Measurements from ENCODE around the gene MVK.

Gene MVK

DNA sequence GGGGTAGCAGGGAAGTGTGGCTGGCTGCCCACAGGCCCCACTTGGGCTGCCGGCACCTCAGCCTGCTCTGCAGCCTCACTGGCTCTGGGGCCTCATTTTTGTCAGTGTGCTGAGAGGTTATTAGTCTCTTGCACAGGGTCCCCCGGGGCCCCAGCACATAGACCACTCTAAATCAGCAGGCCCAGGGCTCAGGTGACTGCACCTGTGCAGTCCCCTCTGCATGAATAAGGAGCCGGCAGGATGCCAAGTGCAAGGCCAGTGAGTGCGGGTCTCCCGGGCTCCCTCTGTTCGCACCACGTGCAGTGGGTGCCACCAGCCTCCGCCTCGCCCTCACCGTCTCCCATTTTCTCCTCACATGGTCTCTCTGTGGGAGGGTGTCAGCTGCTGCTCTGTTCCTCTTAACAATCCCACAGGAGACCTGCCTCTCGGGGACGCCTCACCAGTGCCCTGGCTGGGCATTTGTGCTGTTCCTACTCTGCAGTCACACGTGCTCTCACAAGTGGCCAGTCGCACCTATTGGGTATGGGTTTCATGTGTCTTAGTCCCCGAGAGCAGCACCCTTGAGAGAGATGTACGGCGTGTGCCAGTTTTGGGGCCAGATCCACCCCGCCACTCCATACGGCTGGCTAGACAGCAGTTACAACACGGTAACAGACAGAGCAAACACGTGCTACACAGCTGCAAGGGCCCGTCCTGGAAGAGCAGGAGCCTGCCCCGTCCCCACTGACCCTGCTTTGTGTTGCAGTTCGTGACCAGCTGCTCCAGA lies 40.7 kb upstream of the MVK start:
- DNase-seq (ENCODE audit: extremely low read depth, low read depth): no peak
- TF ChIP-seq, protein P1, sequence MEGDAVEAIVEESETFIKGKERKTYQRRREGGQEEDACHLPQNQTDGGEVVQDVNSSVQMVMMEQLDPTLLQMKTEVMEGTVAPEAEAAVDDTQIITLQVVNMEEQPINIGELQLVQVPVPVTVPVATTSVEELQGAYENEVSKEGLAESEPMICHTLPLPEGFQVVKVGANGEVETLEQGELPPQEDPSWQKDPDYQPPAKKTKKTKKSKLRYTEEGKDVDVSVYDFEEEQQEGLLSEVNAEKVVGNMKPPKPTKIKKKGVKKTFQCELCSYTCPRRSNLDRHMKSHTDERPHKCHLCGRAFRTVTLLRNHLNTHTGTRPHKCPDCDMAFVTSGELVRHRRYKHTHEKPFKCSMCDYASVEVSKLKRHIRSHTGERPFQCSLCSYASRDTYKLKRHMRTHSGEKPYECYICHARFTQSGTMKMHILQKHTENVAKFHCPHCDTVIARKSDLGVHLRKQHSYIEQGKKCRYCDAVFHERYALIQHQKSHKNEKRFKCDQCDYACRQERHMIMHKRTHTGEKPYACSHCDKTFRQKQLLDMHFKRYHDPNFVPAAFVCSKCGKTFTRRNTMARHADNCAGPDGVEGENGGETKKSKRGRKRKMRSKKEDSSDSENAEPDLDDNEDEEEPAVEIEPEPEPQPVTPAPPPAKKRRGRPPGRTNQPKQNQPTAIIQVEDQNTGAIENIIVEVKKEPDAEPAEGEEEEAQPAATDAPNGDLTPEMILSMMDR (IDR thresholded peaks at IDR 0.05; ENCODE audit: low read depth, low read length): no peak

DNA sequence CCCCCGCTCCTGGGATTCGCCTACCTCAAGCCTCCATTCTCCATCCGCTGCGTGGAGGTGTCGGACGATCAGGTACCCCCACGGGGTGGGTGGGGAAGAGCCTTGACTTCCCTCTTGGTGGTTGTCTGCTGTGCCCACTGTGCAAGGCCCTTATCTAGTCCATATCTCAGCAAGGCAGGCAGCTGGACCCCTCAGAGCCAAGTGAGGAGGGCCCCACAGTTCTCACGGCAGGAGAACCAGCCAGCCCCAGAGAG lies 40.2 kb upstream of the MVK start:
- TF ChIP-seq, protein P1 (IDR thresholded peaks at IDR 0.05; ENCODE audit: low read depth, low read length): no peak
- no peak for DNase-seq (ENCODE audit: extremely low read depth, low read depth)

DNA sequence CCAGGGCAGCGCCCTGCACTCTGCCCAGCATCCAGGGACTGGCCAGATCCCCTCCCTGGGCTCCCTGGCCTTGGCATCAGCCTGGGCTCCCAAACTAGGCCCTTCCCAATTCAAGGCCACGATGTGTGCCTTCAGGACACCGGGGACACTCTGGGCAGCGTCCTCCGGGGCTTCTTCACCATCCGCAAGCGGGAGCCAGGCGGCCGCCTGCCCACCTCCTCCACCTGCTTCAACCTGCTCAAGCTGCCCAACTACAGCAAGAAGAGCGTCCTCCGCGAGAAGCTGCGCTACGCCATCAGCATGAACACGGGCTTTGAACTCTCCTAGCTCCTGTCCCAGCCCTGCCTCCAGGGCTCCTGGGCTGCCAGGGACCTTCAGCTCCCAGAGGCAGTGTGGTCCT lies 39.1 kb upstream of the MVK start:
- DNase-seq (ENCODE audit: extremely low read depth, low read depth): no peak
- TF ChIP-seq, protein P1 (IDR thresholded peaks at IDR 0.05; ENCODE audit: low read depth, low read length): no peak

DNA sequence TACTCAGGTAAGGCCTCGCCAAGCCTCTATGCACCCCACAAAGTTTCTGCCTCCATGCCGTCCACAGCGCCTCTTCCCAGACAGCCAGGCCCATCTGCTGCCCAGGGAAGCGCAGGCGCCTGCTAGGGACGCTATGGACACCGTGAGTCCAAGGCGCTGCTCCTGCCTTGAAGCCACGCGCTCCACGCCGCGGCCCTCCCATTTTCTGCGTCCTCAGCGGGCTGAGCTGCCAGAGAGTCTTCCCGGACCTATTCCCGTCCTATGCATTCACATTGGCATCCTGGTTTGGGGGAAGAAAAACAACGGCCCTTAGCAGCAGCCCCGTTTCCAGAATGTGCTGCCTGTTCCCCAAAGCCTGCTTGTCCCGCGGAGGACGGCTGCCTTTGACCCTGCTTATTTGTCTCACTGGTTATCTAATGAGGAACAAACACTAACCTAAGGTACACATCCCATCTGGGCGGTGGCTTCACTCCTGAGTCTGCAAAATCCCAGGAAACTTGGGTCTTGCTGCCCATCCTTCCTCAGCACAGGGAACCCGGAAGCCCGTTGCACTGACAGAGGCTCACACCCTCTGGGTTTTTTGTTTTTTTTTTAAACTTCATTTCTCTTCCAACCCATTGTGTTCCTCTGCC lies 38.2 kb upstream of the MVK start:
- DNase-seq (ENCODE audit: extremely low read depth, low read depth): no peak
- TF ChIP-seq, protein P1 (IDR thresholded peaks at IDR 0.05; ENCODE audit: low read depth, low read length): no peak

DNA sequence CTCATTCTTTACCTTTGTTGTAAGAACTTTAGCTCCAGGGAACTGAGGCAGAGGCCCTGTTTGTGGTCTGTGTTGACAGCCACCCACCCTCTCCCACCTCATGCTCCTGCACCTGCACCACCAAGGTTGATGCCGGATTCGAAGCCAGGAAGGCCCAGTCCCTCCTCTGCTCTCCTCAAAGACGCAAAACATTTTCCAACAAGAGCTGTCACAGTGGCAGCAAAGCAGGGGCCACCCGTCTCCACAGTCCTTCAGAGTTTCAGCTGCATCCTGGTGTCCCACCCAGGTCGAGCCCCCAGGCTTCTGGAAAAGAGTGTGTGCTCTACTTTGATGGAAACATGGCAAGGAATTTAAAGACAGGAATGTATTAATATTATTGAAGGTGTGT lies 37.7 kb upstream of the MVK start:
- TF ChIP-seq, protein P1 (IDR thresholded peaks at IDR 0.05; ENCODE audit: low read depth, low read length): no peak
- no peak for DNase-seq (ENCODE audit: extremely low read depth, low read depth)

DNA sequence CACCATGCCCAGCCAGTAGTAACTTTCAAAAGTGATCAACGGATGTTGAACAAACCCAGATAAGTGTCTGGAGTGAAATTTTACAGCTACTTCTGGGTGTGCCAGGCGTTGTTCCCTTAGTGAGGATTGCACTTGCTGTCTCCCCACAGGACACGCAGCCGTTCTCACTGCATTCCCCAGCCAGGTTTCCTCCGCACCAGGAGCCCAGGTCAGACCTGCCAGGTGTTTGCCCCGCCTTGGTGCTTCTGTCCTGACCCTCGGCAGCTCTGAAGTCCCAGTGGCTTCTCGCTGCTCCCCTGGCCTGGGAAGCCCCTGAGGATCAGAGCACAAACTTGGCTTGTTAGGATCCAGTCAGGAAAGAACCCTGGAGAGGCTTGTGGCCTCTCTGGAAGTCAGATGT lies 36.5 kb upstream of the MVK start:
- TF ChIP-seq, protein P1 (IDR thresholded peaks at IDR 0.05; ENCODE audit: low read depth, low read length): no peak
- no peak for DNase-seq (ENCODE audit: extremely low read depth, low read depth)

DNA sequence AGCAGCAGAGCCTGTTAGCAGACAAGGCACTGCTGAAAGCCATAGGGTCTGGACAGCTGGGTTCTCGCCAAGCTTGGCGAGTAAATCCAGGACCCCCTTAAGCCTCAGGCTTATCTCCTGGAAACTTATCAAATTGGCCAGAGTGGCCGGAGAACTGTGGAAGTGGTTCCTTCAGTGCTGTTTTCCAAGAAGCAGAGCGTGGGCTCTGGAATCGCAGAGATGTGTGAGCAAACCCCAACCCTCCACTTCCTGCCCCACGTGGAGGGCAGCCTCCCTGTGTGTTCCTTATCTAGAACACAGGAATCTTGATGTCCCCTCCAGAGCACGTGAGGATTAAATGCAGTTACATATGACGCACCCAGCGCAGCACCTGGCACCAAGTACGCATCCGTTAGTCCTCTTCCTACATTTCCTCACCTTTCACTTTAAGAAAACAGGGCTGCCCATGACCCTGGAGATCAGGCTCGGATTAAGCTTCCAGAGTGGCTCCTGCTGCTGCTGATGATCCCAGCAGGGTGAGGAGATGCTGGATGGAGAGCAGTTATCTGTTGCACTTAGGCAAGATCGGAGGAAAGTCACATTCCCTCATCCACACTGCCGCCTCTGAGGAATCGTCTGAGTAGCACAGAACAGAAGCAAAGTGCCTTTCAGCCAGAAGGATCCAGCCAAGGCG lies 35.3 kb upstream of the MVK start:
- DNase-seq (ENCODE audit: extremely low read depth, low read depth): no peak
- TF ChIP-seq, protein P1 (IDR thresholded peaks at IDR 0.05; ENCODE audit: low read depth, low read length): no peak
